GM18526 (cell line): ENCODE data around the gene CYSLTR1.

Source experiments
- POLR2A ChIP-seq: IDR thresholded peaks from 3 replicates; pipeline ENCODE4 v1.6.1; 2011; ENCODE audit not compliant: insufficient read length; ENCODE audit errors: extremely low read depth

Gene CYSLTR1, protein sequence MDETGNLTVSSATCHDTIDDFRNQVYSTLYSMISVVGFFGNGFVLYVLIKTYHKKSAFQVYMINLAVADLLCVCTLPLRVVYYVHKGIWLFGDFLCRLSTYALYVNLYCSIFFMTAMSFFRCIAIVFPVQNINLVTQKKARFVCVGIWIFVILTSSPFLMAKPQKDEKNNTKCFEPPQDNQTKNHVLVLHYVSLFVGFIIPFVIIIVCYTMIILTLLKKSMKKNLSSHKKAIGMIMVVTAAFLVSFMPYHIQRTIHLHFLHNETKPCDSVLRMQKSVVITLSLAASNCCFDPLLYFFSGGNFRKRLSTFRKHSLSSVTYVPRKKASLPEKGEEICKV

GRCh38 chrX:78327370-78328086 is at the start of gene CYSLTR1:
Gene CYSLTR1 (minus strand): TSS chrX:78327611. CDS start chrX:78273746, 53,865 bp downstream.
- no peak for TF ChIP-seq POLR2A

DNA sequence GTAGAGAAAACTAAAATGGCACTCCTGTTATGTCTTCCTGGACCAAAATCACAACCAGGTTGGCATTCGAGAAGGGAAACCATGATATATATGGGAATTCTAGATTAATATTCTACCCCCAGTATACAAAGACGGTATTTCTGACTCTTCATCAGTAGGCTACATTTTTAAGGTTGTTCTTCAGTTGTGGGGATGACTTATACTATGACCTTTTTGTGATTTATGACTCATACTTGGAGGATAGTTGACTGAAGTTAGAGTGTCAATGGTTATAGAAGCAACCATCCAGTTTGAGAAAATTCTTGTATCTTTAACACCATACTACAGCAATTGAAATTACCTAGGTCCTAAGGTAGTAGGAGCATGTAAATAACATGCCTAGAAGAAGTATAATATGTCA is 49.8 kb upstream of the CYSLTR1 start:
- TF ChIP-seq POLR2A: no peak

GRCh38 chrX:78375894-78376293 is 48.5 kb upstream of the CYSLTR1 start:
- TF ChIP-seq POLR2A: no peak

- TF ChIP-seq POLR2A: no peak
Measured at GRCh38 chrX:78366576-78366975, 39.2 kb upstream of the CYSLTR1 start.

DNA sequence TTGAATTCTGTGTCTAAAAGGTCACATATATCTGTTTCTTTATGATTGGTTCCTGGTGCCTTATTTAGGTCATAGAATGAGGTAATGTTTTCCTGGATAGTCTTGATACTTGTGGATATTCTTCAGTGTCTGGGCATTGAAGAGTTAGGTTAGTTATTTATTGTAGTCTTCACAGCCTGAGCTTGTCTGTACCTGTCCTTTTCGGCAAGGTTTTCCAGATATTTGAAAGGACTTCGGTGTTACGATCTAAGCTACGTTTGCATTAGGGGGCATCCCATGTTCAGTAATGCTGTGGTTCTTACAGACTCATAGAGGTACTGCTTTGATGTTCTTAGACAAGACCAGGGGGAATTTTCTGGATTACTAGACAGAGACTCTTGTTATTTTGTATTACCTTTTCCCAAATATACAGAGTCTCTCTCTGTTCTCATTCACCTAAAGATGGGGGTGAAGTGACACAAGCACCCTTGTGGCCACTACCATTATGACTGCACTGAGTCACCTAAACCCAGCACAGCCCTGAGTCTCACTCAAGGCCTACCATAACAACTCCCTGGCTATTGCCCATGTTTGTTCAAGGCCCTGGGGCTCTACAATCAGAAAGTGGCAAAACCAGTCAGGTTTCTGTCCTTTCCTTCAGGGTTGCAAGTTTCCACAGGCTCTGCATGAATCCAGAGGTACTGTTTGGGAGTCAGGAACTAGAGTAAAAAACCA is 30.1 kb upstream of the CYSLTR1 start:
- TF ChIP-seq POLR2A: no peak

GRCh38 chrX:78333521-78333920 is 6.1 kb upstream of the CYSLTR1 start:
- TF ChIP-seq POLR2A: no peak

DNA sequence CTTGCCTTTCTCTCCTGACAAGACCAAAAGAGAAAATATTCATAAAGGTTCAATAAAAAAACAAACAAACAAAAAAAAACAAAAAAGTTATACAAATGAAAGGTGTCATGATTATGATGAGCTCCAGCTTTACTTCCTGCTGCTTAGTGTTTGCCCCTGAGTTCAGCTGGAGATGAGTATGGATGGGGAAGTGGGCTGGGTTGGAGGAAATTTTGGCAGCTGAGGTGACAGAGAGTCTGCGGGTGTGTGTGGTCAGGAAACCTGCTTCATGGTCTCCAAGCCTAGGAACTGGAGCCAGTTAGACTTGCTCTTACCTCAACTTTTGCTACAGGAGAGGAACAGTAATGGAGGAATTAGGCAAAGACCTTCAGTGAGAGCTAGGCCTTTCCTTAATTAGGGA is 4.3 kb upstream of the CYSLTR1 start:
- TF ChIP-seq POLR2A: no peak

- no peak for TF ChIP-seq POLR2A
Measured at GRCh38 chrX:78330540-78330939, 3.1 kb upstream of the CYSLTR1 start.

DNA sequence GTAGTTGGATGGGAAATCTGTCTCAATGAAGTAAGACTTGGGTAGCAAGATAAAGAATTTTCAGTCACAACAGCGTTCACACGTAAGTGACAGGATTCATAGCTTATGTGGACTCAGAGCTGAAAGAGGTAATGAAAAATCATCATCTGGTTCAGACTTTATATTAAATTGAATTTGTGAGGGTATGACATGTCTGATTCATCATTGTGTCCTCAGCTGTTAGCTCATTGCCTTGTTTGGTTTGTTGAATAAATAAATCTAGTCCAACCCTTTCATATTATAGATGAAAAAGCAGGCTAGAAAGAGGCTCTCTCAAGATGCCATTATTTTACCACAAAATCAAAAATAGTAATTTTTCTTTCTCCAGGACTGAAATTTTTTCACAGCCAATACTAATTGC is 2.7 kb upstream of the CYSLTR1 start:
- no peak for TF ChIP-seq POLR2A

- no peak for TF ChIP-seq POLR2A
Measured at GRCh38 chrX:78329486-78329885, 2.1 kb upstream of the CYSLTR1 start.

- no peak for TF ChIP-seq POLR2A
Measured at GRCh38 chrX:78326401-78326800, 1.0 kb downstream of the CYSLTR1 start.

GRCh38 chrX:78322863-78323262 is 4.5 kb downstream of the CYSLTR1 start:
- TF ChIP-seq POLR2A: no peak

GRCh38 chrX:78321809-78322208 is 5.6 kb downstream of the CYSLTR1 start:
- no peak for TF ChIP-seq POLR2A

DNA sequence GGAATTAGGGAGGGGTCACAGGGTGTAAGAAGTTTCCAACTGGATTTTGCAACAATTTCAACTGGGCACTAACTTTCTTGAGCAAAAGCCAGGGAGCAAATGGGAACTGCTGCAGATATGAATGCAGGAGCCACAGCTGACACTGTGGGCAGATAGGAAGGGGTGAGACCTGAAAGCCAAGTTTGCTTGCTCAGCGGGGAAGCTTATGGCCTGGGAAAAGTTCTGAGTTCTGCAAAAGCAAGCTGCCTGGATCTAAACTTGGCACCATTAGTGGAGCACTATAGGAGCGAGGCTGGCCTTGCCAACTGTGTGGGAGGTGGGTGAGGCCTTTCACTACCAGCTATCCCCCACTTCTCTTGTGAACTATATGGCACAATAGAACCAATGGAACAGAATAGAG is 11.1 kb downstream of the CYSLTR1 start:
- TF ChIP-seq POLR2A: no peak

DNA sequence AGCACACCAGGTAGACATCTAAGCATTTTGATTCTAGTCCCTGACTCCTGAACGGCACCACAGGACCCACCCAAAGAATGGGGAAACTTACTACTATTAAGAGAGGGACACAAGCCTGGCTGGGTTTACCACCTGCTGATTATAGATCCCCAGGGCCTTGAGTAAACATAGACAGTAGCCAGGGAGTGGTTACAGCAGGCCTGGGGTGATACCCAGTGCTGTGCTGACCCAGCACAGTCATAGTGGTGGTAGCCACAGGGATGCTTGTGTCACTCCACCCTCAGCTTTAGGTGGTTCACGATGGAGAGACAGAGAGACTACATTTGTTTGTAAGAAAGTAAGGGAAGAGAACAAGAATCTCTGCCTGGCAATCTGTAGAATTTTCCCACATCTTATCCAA is 11.7 kb downstream of the CYSLTR1 start:
- no peak for TF ChIP-seq POLR2A

GRCh38 chrX:78314561-78314960 is 12.8 kb downstream of the CYSLTR1 start:
- no peak for TF ChIP-seq POLR2A
